Muscle layer of colon (tissue), 2 donors: Measurements from ENCODE around the gene CAMK2D.

Source experiments
- H3K27ac ChIP-seq: one replicate; pipeline ENCODE4 v1.7.0; 2013; ENCODE audit warnings: low read depth, mild to moderate bottlenecking, low read length, moderate library complexity
- H3K27me3 ChIP-seq, 2 donors: one replicate each; pipeline ENCODE4 v1.7.0; 2013; ENCODE audit warnings: low read length in 2 of 2, mild to moderate bottlenecking in 2 of 2; ENCODE audit not compliant: insufficient read depth in 2 of 2, control insufficient read depth in 1 of 2
- H3K36me3 ChIP-seq: one replicate; pipeline ENCODE4 v1.7.0; 2013; ENCODE audit warnings: mild to moderate bottlenecking, low read length; ENCODE audit not compliant: insufficient read depth
- H3K4me1 ChIP-seq: one replicate; pipeline ENCODE4 v1.7.0; 2013; ENCODE audit warnings: mild to moderate bottlenecking, low read length; ENCODE audit not compliant: insufficient read depth
- H3K4me3 ChIP-seq, 2 donors: one replicate each; pipeline ENCODE4 v1.7.0; 2013; ENCODE audit warnings: low read length in 2 of 2, low read depth in 1 of 2, mild to moderate bottlenecking in 1 of 2, moderate library complexity in 1 of 2
- H3K9ac ChIP-seq: one replicate; pipeline ENCODE4 v1.7.0; 2013; ENCODE audit warnings: low read length
- H3K9me3 ChIP-seq: one replicate; pipeline ENCODE4 v1.7.0; 2013; ENCODE audit warnings: mild to moderate bottlenecking, low read length
- donor health status: abdominal sarcoma.
- donor health status: Adenocarcinoma of cecum.

Gene CAMK2D

DNA sequence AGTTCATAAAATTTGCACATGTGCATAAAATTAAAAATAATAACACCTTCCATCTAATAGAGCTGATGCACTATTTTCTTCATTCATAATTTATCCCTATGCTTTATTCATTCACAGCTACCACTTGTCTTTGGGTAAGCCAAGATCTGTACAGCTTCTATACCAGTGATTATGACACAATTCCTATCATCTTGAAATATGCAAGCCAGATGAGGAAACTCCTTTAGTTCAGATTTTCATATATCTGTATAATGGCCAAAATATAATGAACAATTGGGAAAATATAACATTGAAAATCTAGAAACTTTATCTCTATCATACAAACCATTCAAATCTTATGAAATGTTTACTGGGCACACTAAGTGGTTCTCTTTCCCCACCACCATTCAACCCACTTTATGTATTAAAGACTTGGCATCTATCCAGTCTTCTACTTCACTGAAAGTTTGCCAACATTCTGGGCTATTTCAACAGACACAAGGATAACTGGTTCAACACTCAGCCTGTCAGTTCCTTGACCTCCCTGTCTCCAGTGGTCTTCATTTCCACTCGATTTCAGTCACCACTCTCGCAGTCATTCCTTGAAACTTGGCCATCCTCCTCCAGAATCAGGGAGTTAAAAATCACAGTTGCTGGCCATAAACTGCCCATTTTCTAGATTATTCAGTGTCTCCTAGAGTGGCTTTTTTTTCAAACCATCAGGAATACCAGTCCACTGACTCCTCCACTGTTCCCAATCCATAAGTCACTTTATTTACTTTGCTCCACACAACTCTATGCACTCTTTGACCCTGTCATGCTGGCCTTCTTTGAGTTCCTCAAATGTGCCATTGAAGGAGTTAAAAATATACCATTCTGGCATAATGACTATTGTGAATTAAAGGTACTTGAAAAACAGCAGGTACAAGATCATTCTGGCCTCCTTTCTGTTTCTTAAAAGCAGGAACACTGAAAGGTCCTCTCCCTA is 85.5 kb downstream of the CAMK2D start:
- H3K9ac ChIP-seq, result no peak overlapping the region
- no peaks in the 10 kb centered on the region for H3K36me3 ChIP-seq
- H3K4me1 ChIP-seq, result peaks cover 35% of the 10 kb centered on the region
- no peaks in the 10 kb centered on the region for H3K9me3 ChIP-seq
- H3K27ac ChIP-seq, result no peak overlapping the region
- no peaks in the 10 kb centered on the region for H3K27me3 ChIP-seq
- no peak overlapping the region for H3K4me3 ChIP-seq

DNA sequence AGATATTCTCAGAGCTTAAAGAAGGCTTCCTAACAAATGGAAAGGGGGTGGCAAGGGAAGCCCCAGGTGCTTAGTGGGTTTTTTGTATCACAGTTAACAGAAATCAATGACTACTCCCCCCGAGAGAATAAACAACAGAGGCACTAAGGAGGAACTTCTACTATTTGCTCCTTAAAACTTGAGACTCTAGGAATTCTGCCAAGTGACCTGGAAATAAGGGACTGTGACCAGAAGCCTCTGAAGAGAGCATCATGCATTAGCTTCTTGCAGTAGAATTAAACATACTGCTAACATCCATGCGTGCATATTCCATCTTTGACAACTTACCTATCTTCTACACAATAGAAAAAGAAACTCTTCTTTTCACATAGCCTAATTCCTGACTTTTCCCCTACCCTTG is 86.8 kb downstream of the CAMK2D start:
- Histone ChIP-seq H3K36me3 (no peaks in the 10 kb centered on the region), H3K27me3 (no peaks in the 10 kb centered on the region), H3K9me3 (no peaks in the 10 kb centered on the region), H3K27ac (no peak overlapping the region), H3K4me1 (peaks cover 35% of the 10 kb centered on the region), H3K4me3 (no peak overlapping the region), H3K9ac (no peak overlapping the region)

DNA sequence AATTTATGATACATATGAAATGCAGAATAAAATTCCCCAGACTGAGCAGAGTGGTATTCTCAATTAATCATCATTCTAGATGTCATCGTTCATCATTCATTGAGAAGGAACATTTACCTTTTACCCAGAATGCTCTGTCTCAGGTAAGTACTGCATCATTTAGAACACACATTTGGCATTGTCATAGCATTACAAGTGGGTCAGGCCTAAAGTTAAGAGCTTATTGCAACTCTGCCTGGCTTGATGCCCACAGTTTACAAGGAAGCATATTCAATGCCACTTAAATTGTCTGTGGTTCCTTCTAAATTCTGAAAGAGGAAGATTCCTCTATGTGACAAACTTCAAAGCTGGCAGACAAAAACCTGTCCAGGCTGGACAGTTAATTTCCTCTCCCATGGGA is 87.3 kb downstream of the CAMK2D start:
- no peaks in the 10 kb centered on the region for H3K36me3 ChIP-seq
- H3K9ac ChIP-seq, result no peak overlapping the region
- H3K4me3 ChIP-seq, result no peak overlapping the region
- no peaks in the 10 kb centered on the region for H3K27me3 ChIP-seq
- H3K4me1 ChIP-seq, result peaks cover 35% of the 10 kb centered on the region
- H3K27ac ChIP-seq, result no peak overlapping the region
- H3K9me3 ChIP-seq, result no peaks in the 10 kb centered on the region

DNA sequence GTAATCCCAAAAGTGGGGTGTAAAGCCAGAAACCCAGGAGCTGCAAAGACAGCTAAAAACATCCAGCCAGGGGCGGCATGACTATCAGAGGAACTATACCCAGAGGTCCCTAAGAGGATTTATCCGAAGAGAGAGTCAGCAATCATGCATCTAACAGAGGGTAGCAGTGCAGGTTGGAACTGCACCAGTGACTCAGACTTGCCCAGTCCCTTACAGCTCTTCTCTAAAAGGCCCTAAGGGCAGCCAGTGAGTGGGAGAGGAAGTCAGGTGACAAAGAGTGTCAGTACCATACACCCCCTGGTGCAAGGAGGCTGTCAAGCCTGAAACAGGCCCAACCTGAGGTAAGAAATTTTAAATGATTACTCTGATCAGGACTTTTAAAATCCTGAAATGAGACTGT is 88.1 kb downstream of the CAMK2D start:
- Histone ChIP-seq H3K4me3 (no peak overlapping the region), H3K4me1 (peaks cover 35% of the 10 kb centered on the region), H3K36me3 (no peaks in the 10 kb centered on the region), H3K27me3 (no peaks in the 10 kb centered on the region), H3K27ac (no peak overlapping the region), H3K9ac (no peak overlapping the region), H3K9me3 (no peaks in the 10 kb centered on the region)

DNA sequence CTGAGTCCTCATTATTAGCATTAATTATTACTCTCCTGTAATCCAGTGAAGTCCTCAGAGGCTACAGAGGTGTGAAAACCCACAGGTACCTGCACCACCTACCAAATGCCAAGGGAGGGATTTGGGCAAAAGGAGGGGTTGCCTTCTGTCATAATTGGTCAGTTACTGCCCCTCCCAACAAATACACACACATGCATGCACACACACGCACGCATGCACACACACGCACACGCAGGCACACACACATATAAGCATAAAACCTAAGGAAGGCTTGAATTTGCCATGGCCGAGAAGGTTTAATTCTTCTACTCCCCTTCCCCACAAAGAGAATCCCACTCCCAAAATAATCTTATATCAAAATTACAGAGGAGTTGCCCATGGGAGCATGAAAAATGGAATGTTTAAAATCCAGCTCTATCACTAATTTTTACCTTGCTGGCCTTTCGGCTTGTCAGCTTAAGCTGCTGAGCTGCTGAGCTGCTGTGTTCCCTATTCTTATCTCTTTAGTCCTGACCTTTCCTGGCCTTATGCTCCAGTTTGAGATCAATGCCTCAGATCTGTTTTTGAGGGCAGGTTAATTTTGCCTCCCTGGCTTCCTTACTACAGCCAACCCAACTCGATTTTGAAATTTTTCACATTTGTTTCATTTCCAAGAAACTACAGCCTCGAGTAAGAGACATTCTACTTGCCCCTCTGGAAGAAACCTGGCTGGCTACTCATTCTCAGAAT is 95.0 kb downstream of the CAMK2D start:
- Histone ChIP-seq H3K4me1 (no peaks in the 10 kb centered on the region), H3K9ac (no peak overlapping the region), H3K36me3 (no peaks in the 10 kb centered on the region), H3K9me3 (no peaks in the 10 kb centered on the region), H3K27me3 (no peaks in the 10 kb centered on the region), H3K27ac (no peak overlapping the region), H3K4me3 (no peak overlapping the region)

DNA sequence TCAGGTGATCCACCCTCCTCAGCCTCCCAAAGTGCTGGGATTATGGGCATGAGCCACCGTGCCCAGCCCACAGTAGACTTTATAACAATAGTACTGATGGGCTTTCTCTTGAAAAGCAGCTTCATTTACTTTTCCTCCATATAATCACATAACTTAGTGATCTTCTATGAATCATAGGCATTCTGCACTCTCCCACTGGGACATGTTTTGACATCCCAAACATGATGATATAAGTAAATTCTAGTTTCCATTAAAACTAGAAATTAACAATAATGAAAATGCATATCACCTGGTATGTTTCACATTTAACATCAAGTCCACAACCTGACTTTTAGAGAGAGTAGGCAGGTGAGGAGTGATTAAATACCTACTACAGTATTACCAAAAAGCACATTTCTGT is 96.5 kb downstream of the CAMK2D start:
- H3K4me1 ChIP-seq, result no peaks in the 10 kb centered on the region
- H3K9me3 ChIP-seq, result no peaks in the 10 kb centered on the region
- H3K36me3 ChIP-seq, result no peaks in the 10 kb centered on the region
- no peak overlapping the region for H3K4me3 ChIP-seq
- H3K27me3 ChIP-seq, result no peaks in the 10 kb centered on the region
- H3K27ac ChIP-seq, result no peak overlapping the region
- H3K9ac ChIP-seq, result no peak overlapping the region

DNA sequence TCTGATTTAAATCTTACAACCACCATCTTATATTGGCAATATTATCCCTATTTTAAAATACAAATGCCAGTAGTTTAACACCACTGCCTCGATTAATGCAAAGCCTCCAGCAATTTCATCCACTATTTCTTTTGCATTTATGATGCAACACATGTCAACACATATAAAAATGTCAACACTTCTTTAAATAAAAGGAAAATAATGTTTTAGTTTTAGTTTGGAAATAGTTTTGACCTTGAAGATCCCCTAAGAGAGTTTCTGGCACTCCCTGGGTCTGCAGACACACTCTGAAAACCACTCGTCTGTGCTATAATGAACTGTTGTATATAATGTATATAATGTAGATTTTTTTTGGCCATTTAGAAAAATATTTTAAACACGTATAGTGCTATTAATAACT is 99.0 kb downstream of the CAMK2D start:
- Histone ChIP-seq H3K27ac (no peak overlapping the region), H3K4me3 (no peak overlapping the region), H3K9me3 (no peaks in the 10 kb centered on the region), H3K9ac (no peak overlapping the region), H3K36me3 (no peaks in the 10 kb centered on the region), H3K27me3 (no peaks in the 10 kb centered on the region), H3K4me1 (peaks cover 9% of the 10 kb centered on the region)

DNA sequence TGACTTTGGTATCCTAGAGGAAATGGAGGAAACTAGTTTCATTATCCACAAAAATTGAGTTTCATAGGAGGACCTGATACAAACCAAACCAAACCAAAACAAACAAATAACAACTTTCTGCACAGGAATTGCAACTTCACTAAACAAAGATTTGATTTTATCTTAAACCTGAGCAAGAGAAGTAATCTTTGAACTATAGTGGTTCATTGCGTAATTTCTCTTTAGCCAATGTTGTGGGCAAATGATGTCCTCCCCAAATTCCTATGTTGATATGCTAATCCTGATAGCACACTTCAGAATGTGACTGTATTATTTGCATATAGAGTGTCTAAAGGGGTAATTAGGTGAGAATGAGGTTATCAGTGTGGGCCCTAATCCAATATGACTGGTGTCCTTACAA is 102.4 kb downstream of the CAMK2D start:
- Histone ChIP-seq H3K4me3 (no peak overlapping the region), H3K36me3 (no peaks in the 10 kb centered on the region), H3K9ac (no peak overlapping the region), H3K9me3 (no peaks in the 10 kb centered on the region), H3K4me1 (peaks cover 11% of the 10 kb centered on the region), H3K27ac (no peak overlapping the region), H3K27me3 (no peaks in the 10 kb centered on the region)

DNA sequence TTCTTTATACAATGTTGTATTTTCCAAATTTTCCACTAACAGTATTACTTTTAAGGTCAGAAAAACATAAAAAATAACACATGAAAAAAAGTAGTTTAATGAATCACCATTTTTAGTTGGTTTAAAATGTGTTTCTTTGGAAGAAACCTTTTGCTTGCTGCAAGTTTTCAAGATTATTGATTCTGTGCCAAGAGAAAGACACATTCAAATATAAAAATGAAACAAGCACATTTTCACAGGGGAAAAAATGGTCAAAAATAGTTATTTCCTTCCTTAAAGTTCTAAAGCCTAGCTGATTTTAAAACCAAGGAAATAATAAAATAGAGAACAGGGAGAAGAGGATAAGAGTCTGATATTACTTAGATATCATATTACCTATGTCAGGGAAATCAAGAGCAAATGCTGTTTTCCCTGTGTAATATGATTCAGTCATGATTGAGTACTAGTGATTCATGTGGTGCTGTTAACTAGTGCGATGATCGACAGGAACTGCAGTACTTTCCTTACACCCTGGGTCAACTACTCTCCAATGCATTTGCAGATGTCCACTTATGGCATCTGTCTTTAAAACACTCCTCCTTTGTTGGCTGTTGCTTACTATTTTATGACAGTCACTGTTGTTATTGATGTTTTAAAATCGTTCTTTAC is 103.8 kb downstream of the CAMK2D start:
- no peaks in the 10 kb centered on the region for H3K9me3 ChIP-seq
- no peak overlapping the region for H3K27ac ChIP-seq
- no peaks in the 10 kb centered on the region for H3K36me3 ChIP-seq
- no peak overlapping the region for H3K9ac ChIP-seq
- H3K4me1 ChIP-seq, result peaks cover 11% of the 10 kb centered on the region
- no peaks in the 10 kb centered on the region for H3K27me3 ChIP-seq
- H3K4me3 ChIP-seq, result no peak overlapping the region

DNA sequence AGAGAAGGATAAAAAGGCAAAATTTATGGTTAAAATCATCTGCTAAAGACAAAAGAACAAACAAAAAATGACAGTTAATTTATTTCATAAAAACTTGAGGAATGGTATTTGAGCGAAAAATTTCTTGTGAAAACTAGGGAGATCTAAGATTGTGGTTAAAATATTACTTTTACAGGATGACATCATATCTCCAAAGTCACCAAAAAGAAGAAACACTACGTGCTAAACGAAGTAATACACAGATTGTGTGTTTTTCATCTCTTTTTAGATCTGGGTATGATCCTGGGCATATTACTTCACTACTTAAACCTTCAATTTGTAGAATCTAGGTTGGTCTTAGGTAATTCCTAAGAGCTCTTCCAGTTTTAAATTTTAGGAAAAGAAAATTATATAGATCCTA is 107.7 kb downstream of the CAMK2D start:
- no peak overlapping the region for H3K4me3 ChIP-seq
- no peaks in the 10 kb centered on the region for H3K9me3 ChIP-seq
- no peaks in the 10 kb centered on the region for H3K27me3 ChIP-seq
- no peak overlapping the region for H3K9ac ChIP-seq
- peaks cover 17% of the 10 kb centered on the region for H3K4me1 ChIP-seq
- no peak overlapping the region for H3K27ac ChIP-seq
- no peaks in the 10 kb centered on the region for H3K36me3 ChIP-seq

DNA sequence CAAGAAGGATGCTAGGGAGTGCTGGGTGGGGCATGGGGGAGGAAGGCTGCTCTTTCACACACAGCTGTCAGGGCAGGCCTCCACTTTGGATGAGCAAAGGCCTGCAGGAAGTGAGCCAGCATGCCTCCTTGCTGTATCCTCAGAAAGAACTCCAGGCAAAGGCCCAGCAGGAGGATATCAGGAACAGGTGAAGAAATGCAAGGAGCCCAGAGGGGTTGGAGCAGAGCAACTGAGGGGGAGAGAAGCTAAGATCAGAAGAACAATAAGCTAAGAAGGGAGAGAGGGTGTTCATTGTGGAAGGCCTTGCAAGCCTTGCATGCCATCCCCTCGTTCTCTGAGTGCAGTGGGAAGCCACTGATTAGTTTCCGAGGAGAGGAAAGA is 115.1 kb downstream of the CAMK2D start:
- Histone ChIP-seq H3K36me3 (no peaks in the 10 kb centered on the region), H3K9ac (no peak overlapping the region), H3K9me3 (no peaks in the 10 kb centered on the region), H3K4me1 (peaks cover 21% of the 10 kb centered on the region), H3K27me3 (no peaks in the 10 kb centered on the region), H3K27ac (no peak overlapping the region), H3K4me3 (no peak overlapping the region)
